GM21576 (cell line): ENCODE measurements around the gene ANXA6.

Experiments used
- ATAC-seq: cut with Tn5 transposase; IDR thresholded peaks from one replicate; pipeline ENCODE4 v1.9.1; 2021; ENCODE audit warnings: mild to moderate bottlenecking, moderate library complexity; ENCODE audit not compliant: unreplicated experiment

Gene ANXA6

GRCh38 chr5:151106043-151106442, 51.5 kb downstream of the ANXA6 start:
- ATAC-seq: no peak

DNA sequence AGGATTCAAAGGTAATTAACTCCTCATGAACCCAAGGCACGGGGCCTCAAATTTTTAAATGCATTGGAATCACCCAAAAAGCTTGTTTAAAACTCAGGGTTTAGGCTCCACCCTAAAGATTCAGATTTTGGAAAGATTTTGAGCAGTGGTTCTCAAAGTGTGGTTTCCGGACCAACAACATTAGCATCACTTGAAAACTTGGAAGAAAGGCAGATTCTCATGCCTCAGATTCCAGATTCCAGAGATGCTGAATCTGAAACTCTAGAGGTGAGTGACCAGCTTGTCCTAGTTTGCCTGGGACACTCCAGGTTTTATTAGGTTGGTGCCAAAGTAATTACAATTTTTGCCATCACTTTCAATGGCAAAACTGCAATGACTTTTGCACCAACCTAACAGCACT, 52.0 kb downstream of the ANXA6 start:
- ATAC-seq: no peak

DNA sequence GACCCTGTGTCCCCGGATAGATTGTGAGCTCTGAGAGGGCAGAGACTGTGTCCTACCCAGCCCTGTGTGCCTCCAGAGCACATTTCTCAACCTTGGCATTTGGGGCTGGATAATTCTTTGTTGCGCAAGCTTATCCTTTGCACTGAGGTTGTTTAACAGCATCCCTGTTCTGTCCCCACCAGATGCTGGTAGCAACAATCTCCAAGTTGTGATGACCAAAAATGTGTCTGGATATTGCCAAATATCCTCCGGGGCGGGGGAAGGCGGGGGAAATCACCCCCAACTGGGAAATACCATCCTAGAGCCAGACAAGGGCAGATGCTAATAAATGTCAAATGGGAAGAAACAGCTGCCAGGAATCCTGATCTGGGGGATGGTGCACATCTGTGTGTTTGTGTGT, 52.8 kb downstream of the ANXA6 start:
- no peak for ATAC-seq

- ATAC-seq: no peak
Observed at GRCh38 chr5:151101746-151102145, 55.8 kb downstream of the ANXA6 start.

- ATAC-seq: no peak
Observed at GRCh38 chr5:151101151-151101550, 56.4 kb downstream of the ANXA6 start.

GRCh38 chr5:151100681-151101080, 56.9 kb downstream of the ANXA6 start:
- ATAC-seq: no peak

GRCh38 chr5:151098768-151099121, 58.8 kb downstream of the ANXA6 start:
- no peak for ATAC-seq

DNA sequence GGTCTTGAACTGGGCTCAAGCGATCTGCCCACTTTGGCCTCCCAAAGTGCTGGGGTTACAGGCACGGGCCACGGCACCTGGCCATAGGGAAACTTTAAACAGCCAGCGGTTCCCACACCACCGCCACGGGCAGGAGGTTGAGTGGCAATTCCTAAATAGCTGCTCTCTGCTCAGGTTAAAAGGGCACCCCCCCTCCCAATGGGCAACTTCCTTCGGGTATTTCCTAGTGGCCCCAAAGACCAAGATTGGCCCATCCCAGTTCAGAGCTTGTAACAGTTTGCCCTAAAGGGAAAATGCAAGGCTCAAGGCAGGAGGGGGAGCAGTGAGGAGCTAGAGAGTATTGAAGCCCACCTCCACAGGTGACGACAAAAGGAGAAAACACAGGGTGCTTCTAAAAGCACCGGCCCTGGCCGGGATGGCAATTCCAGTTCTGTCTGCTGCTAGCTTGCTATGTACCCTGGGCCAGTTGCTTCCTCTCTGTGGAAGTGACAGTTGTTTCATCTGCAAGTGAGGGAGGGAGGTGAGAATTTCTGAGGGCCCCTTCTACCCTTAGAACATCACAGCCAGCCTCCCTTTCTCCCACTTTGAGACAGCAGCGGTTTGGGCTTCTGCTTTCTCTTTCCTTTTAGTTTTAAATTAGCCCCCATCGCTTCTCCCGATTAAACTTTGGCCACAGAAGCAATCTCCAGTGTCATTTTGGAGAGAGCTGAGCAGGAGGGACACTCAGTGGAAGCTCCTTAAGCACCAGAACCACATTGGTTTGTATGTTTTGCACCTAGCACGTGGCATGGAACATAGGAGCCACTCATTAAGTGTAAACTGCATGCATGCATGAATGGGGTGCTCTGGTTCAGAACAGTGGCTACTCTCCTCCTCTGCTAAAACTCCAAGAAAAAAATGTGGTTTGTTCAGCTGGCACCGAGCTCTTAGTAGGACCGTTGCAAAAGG, 59.5 kb downstream of the ANXA6 start:
- peak; percentile 41 for ATAC-seq

DNA sequence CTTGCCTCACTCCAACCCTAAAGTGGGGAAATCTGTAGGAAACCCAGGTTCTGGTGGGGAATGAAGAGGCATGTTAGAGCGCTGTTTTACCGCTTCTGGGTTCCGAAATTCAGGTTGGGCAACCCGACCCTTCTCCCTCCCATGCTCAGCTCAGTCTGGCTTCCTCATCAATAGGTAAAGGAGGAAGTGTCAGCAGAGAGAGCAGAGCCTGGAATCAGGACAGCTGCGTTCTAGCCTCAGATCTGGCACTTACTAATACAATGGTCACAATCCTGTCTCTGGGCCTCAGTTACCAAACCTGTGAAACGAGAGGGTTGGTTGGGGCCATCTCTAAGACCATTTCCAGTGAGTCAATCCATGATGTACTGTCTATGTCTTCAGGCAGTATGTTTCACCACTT, 60.5 kb downstream of the ANXA6 start:
- no peak for ATAC-seq

- no peak for ATAC-seq
Observed at GRCh38 chr5:151096001-151096373, 61.6 kb downstream of the ANXA6 start.

DNA sequence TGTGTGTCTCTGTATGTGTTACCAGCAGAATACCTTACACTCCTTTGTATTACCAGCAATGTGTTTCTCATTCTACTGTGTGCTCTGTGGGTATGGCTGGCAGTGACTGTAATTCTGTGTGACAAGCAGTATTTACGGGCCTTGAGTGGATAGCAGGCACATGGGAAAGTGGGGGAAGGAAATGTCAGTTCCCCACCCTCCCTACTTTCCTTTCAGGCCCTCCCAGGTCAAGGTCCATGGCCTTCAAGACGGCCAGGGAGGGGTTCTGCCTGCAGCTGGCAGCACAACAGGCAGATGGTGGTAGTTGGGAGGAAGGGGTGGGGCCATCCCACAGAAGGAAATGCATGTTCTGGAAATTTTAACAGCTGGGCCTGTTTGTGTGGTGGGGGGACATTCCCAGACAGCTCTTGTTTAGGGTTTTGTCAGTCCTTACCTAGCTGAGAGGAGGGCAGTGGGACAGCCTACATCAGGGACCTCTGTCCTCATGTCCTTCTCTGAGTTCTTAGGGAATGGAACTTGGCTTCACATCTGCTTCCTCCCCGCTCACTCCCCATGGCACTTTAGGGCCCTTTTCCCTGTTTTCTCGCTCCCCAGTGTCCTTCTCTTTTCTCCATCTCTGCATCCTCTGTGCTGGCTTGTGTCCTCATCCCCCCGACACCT, 62.1 kb downstream of the ANXA6 start:
- ATAC-seq: no peak

DNA sequence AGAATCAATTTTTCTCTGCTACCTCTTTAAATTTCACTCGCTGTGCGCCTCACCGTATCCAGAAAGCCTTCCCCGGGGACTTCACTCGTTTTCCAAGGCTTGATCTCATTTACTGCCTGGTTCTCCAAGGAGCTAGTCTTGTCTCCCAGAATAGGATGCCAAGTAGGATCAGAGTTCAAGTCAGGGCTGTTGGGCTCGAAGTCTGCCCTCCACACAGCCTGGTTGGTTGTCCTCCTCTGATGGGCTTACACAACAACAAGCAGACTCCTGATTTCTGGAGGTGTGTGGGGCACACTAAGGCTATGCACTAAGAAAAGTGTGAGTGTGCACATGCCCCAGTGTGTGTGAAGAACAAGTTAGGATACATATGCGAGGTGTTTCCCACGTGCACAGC, 62.7 kb downstream of the ANXA6 start:
- ATAC-seq: no peak

GRCh38 chr5:151094030-151094851, 63.3 kb downstream of the ANXA6 start:
- ATAC-seq: peak; percentile 77

DNA sequence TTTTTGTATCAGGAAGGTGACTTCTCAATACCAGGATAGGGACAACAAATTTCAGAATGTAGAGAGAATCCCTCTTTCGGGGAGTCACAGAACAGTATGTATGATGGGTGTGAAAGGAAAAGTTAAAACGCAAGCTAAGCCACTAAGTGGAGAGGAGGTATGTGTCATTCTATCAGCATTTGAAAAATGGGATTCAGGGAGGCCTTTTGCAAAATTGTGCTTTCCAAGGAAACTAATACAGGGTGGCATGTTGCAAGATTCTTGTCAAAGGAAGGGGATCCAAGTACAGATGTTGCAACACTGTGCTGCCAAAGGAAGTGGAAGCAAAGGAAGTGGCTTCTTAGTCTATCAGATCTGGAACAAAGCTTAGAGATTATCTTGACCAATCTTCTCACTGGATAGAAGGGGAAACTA, 64.1 kb downstream of the ANXA6 start:
- peak; percentile 6 for ATAC-seq

DNA sequence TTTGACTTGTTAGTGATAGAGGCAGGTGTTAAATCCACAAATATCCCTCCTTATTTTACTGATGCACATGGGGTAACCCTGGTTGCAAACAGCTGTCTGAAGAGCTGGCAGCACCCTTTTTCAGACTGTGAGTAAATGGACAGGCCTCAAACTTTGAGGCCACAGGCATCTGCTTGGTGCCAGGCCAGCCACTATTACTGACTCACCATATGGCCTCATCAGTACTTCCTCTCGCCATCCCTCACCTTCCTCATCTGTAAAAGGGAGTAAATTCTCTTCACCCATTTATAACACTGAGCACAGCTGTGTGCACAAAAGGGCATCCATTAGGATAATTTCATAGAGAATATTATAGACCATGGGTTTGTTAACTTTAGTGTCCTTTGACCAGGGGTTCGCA, 64.8 kb downstream of the ANXA6 start:
- ATAC-seq: no peak

DNA sequence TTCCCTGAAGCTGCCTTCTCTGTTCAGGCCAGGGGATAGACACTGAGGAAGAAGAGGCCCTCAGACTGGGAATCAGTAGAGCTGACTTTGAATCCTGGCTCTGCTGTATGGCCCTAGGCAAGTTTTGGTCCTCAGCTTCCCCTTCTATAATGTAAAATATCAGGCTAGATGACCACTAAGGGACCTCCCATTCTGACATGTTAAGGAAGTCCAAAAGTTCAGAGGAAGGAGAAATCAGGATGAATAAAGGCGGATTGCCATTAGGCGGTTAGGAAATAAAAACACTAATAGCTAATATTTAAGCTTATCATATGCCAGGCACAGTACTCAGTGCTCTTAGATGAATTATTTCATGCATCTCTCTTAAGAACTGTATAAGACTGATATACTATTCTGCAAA, 67.9 kb downstream of the ANXA6 start:
- no peak for ATAC-seq

DNA sequence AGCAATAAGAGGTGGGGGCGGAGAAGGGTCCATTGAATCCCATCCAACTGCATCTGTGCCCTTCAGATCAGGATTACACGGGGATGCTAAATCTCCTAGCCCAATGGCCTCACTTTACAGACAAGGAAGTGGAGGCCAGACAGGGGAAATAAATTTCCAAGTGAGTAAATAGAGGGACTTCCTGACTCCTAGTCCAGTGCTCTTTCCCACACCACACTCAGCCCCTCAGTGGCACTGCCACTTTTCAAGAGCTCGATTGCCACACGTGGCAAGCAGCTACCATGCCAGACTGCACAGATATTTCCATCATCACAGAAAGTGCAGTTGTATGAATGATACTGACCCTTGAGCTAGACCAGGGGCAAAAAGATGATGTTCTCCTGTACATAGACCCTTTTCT, 68.6 kb downstream of the ANXA6 start:
- ATAC-seq: no peak

DNA sequence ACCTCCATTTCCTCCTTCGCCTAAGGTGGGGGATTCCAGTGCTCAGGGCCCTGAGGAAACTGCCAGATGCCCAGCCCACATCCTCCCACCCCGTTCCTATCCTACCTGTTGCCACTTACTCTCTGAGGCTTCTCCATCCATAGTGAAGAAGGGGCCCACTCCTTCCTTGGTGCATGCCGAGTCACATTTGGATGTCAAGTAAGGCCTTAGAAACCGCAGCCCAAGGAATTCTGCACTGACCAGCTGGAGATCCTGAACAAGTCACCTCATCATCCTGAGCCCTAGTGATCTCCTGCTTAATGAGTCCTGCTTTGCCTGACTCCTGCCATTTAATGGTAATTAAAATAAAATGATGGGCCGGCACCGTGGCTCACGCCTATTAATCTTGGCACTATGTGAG, 70.1 kb downstream of the ANXA6 start:
- ATAC-seq: no peak

GRCh38 chr5:151086905-151087360, 70.6 kb downstream of the ANXA6 start:
- ATAC-seq: peak; percentile 69

DNA sequence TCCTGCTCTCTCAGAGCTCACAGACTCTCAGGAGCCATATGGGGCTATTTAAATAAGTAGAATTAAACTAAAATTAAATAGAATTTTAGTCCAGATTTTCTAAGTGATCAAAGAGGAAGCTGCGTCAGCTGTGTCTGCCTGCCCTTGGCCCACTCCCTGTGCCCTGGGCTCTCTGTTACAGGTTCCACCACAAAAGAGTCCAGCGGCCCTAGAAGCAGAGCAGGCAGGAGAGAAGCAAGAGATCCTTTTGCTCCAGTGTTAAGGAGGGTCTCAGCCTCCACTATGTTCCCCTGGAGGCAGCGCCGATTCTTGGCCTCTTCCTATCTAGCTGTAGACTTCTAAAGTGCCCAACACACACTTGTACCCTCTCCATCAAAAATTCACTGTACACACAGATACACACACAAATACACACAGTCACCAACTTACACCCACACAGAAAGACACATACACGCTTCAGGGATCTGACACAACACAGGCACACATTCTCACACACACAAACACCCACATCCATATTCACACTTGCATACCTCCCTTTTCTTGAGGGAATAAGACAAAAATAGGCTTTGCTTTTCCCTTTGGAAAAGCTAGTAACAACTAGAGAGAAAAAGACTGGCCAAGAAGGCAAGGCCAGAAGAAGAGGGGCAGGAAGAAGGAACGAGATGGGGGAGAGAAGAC, 71.2 kb downstream of the ANXA6 start:
- ATAC-seq: no peak

DNA sequence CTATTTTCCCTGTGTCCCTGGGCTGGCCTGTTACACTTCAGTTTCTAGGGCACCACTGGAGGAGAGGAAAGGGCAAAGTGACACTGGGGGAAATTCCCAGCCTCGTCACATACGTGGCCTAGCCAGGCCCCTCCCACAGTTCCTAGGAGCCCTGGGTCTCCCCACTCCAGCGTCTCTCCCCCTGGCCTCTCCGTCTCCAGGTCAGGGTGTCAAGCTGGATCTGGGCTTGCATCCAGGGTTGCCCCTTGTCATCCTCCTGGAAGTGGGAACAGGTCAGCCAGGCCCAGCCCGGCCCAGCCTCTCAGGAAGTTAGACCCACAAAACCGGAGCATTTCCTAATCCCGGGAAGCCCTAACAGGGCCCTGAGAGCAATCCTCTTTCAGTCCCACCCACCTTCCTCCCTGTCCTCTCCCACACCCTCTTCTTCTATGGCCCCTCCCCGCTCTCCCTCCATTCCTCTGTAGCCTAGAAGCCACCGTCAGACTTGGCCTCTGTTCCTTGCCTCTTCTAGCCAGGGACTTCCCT, 72.0 kb downstream of the ANXA6 start:
- no peak for ATAC-seq
